ENCODE measurements around the gene CTDP1. TPM values are rescaled to one million over a fixed set of nuclear protein-coding genes. Genes with fewer than 3 reads are reported as not detected.

CTDP1 gene
- total RNA-seq, 1 experiment from 2014 or later: 22.5 TPM

DNA sequence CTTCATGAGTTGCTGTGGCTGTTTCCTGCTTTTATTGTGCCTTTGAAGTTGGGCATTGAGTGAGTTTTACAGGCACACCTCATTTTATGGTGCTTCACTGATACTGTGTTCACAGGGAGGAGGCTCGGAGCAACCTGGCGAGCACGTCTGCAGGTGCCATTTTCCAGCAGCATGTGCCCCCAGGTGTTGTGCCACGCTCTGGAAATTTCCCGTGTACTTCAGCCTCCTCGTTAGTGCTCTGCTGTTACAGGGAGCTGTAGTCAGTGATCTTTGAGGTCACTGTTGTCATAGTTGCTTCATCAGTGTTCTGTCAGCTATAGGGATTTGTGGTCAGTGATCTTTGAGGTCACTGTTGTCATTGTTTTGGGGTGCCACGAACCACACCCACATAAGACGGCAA is 20.1 kb downstream of the CTDP1 start:
- H3K4me3 ChIP-seq (ENCODE audit: low read depth, low read length, poor library complexity, severe bottlenecking): no peak overlapping the region
- H3K27me3 ChIP-seq (replicated peaks; ENCODE audit: insufficient read depth, low read depth, low read length, poor library complexity): no peaks in the 10 kb centered on the region
- no TSS peak for BruUV-seq (replicated peaks)
- POLR2A ChIA-PET (ENCODE audit: low non-redundant PET): no interaction called here
- CTCF ChIA-PET: no interaction called here
- no peak for DNase-seq (ENCODE audit: low spot score)
- intact Hi-C loops (cut with micrococcal nuclease; ENCODE audit: unreplicated experiment): no loop called here
- no peaks in the 10 kb centered on the region for H3K9me3 ChIP-seq (ENCODE audit: low read depth, low read length, poor library complexity, severe bottlenecking)
- H3K36me3 ChIP-seq (ENCODE audit: insufficient read depth, low read length, poor library complexity, severe bottlenecking): peaks cover 3% of the 10 kb centered on the region
- TF ChIP-seq EZH2 (IDR thresholded peaks at IDR 0.05; ENCODE audit: borderline replicate concordance, low read depth, low read length, poor library complexity, severe bottlenecking) (no peak), CTCF (conservative IDR thresholded peaks at IDR 0.05; ENCODE audit: low read depth, low read length) (no peak)
- no peak overlapping the region for H3K27ac ChIP-seq (ENCODE audit: low read depth, low read length, poor library complexity, severe bottlenecking)
- H3K4me1 ChIP-seq (ENCODE audit: insufficient read depth, low read length, poor library complexity, severe bottlenecking): no peaks in the 10 kb centered on the region

DNA sequence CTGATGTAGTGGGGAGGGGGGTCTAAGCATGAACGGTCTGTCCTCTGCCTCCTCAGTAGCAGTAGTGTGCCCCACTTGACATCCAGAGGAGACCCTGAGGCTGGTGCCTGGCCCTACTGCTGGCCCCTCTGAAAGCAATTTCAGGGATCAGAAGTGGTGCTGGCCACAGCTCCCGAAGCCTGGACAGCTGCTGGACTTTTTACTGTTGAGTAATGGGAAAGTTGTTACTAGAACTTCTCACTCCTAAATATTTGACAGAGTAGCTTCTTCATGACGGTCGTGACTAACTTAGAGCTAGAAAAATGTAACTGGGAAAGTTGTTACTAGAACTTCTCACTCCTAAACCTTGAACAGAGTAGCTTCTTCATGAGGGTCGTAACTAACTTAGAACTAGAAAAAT is 23.3 kb downstream of the CTDP1 start:
- intact Hi-C loops (cut with micrococcal nuclease; ENCODE audit: unreplicated experiment): no loop called here
- TF ChIP-seq EZH2 (IDR thresholded peaks at IDR 0.05; ENCODE audit: borderline replicate concordance, low read depth, low read length, poor library complexity, severe bottlenecking) (no peak), CTCF (conservative IDR thresholded peaks at IDR 0.05; ENCODE audit: low read depth, low read length) (no peak)
- CTCF ChIA-PET: no interaction called here
- H3K27me3 ChIP-seq (replicated peaks; ENCODE audit: insufficient read depth, low read depth, low read length, poor library complexity): no peaks in the 10 kb centered on the region
- no peaks in the 10 kb centered on the region for H3K4me1 ChIP-seq (ENCODE audit: insufficient read depth, low read length, poor library complexity, severe bottlenecking)
- H3K27ac ChIP-seq (ENCODE audit: low read depth, low read length, poor library complexity, severe bottlenecking): no peak overlapping the region
- H3K9me3 ChIP-seq (ENCODE audit: low read depth, low read length, poor library complexity, severe bottlenecking): no peaks in the 10 kb centered on the region
- no peak for DNase-seq (ENCODE audit: low spot score)
- POLR2A ChIA-PET (ENCODE audit: low non-redundant PET): no interaction called here
- no TSS peak for BruUV-seq (replicated peaks)
- peaks cover 7% of the 10 kb centered on the region for H3K36me3 ChIP-seq (ENCODE audit: insufficient read depth, low read length, poor library complexity, severe bottlenecking)
- no peak overlapping the region for H3K4me3 ChIP-seq (ENCODE audit: low read depth, low read length, poor library complexity, severe bottlenecking)

DNA sequence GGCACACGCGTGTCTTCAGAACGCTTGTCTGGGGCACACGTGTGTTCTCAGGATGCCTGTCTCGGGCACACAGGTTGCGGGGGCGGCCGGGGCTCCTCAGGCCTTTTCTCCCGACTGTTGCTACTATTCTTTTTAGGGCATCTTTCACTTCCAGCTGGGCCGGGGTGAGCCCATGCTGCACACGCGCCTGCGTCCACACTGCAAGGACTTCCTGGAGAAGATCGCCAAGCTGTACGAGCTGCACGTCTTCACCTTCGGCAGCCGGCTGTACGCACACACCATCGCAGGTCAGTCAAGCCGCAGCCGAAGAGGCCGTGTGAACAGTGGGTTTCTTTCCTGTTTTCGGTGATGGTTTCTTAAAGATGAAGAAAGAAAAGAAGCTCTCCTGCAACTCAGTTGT is 25.0 kb downstream of the CTDP1 start:
- H3K4me3 ChIP-seq (ENCODE audit: low read depth, low read length, poor library complexity, severe bottlenecking): no peak overlapping the region
- DNase-seq (ENCODE audit: low spot score): no peak
- H3K4me1 ChIP-seq (ENCODE audit: insufficient read depth, low read length, poor library complexity, severe bottlenecking): no peaks in the 10 kb centered on the region
- intact Hi-C loops (cut with micrococcal nuclease; ENCODE audit: unreplicated experiment): no loop called here
- H3K27me3 ChIP-seq (replicated peaks; ENCODE audit: insufficient read depth, low read depth, low read length, poor library complexity): no peaks in the 10 kb centered on the region
- ChIA-PET CTCF (no interaction called here), POLR2A (ENCODE audit: low non-redundant PET) (no interaction called here)
- peaks cover 7% of the 10 kb centered on the region for H3K36me3 ChIP-seq (ENCODE audit: insufficient read depth, low read length, poor library complexity, severe bottlenecking)
- TF ChIP-seq EZH2 (IDR thresholded peaks at IDR 0.05; ENCODE audit: borderline replicate concordance, low read depth, low read length, poor library complexity, severe bottlenecking) (no peak), CTCF (conservative IDR thresholded peaks at IDR 0.05; ENCODE audit: low read depth, low read length) (no peak)
- H3K27ac ChIP-seq (ENCODE audit: low read depth, low read length, poor library complexity, severe bottlenecking): no peak overlapping the region
- no peaks in the 10 kb centered on the region for H3K9me3 ChIP-seq (ENCODE audit: low read depth, low read length, poor library complexity, severe bottlenecking)
- no TSS peak for BruUV-seq (replicated peaks)

Measured in A673 (cell line).